Mesendoderm (in vitro differentiated cells): ENCODE measurements around the gene C16orf78.

Experiments
- DNase-seq: peaks from one replicate; pipeline ENCODE4 v3.0.0; 2013
- H2AK5ac ChIP-seq: 2 replicates; pipeline ENCODE4 v1.6.1; 2013; ENCODE audit warnings: low read length, inconsistent platforms
- H2BK120ac ChIP-seq: 2 replicates; pipeline ENCODE4 v1.6.1; 2013; ENCODE audit warnings: low read depth, mild to moderate bottlenecking, low read length, moderate library complexity, mixed read lengths
- H2BK15ac ChIP-seq: replicated peaks from 2 replicates; pipeline ENCODE4 v1.6.1; 2013; ENCODE audit warnings: low read depth, mild to moderate bottlenecking, moderate library complexity
- H2BK5ac ChIP-seq: 2 replicates; pipeline ENCODE4 v1.6.1; 2013; ENCODE audit warnings: low read length, inconsistent platforms
- H3K18ac ChIP-seq: 2 replicates; pipeline ENCODE4 v1.6.1; 2013; ENCODE audit warnings: mild to moderate bottlenecking, low read length, mixed read lengths
- H3K23ac ChIP-seq: one replicate; pipeline ENCODE4 v1.6.1; 2013; ENCODE audit warnings: low read length
- H3K27ac ChIP-seq: 2 replicates; pipeline ENCODE4 v1.5.1; 2013; ENCODE audit warnings: low read depth, mild to moderate bottlenecking, inconsistent platforms, low read length, moderate library complexity
- H3K27me3 ChIP-seq: 2 replicates; pipeline ENCODE4 v1.6.1; 2013; ENCODE audit warnings: low read length, control low read depth, mild to moderate bottlenecking, inconsistent platforms; ENCODE audit not compliant: insufficient read depth, poor library complexity
- H3K36me3 ChIP-seq: 2 replicates; pipeline ENCODE4 v1.6.1; 2013; ENCODE audit warnings: low read length, inconsistent platforms; ENCODE audit not compliant: control insufficient read depth, insufficient read depth
- H3K4ac ChIP-seq: one replicate; pipeline ENCODE4 v1.6.1; 2013; ENCODE audit warnings: low read depth, mild to moderate bottlenecking, low read length, moderate library complexity
- H3K4me1 ChIP-seq: 2 replicates; pipeline ENCODE4 v1.6.1; 2013; ENCODE audit warnings: low read depth, low read length, inconsistent platforms; ENCODE audit not compliant: control insufficient read depth
- H3K4me2 ChIP-seq: 2 replicates; pipeline ENCODE4 v1.6.1; 2013; ENCODE audit warnings: low read length
- H3K4me3 ChIP-seq: 2 replicates; pipeline ENCODE4 v1.5.1; 2013; ENCODE audit warnings: mild to moderate bottlenecking, low read length
- H3K56ac ChIP-seq: one replicate; pipeline ENCODE4 v1.6.1; 2013; ENCODE audit warnings: low read length
- H3K79me1 ChIP-seq: 2 replicates; pipeline ENCODE4 v1.6.1; 2013; ENCODE audit warnings: low read length, inconsistent platforms
- H3K79me2 ChIP-seq: 2 replicates; pipeline ENCODE4 v1.6.1; 2013; ENCODE audit warnings: mild to moderate bottlenecking, low read length; ENCODE audit not compliant: control insufficient read depth, insufficient read depth
- H3K9ac ChIP-seq: 2 replicates; pipeline ENCODE4 v1.6.1; 2013; ENCODE audit warnings: low read length, inconsistent platforms
- H4K5ac ChIP-seq: one replicate; pipeline ENCODE4 v1.6.1; 2013; ENCODE audit warnings: low read length
- H4K8ac ChIP-seq: one replicate; pipeline ENCODE4 v1.6.1; 2013; ENCODE audit warnings: low read depth, mild to moderate bottlenecking, control low read depth, low read length, moderate library complexity
- WGBS: extraction: QIAGEN DNeasy Blood & Tissue Kit; methylation state at CpG from one replicate; pipeline ENCODE4 v1.1.7; 2013; ENCODE audit warnings: low lambda C conversion rate, missing lambda C conversion rate; ENCODE audit not compliant: insufficient coverage; ENCODE audit errors: extremely low coverage; 5-methylcytosine and 5-hydroxymethylcytosine counted together

The C16orf78 gene

DNA sequence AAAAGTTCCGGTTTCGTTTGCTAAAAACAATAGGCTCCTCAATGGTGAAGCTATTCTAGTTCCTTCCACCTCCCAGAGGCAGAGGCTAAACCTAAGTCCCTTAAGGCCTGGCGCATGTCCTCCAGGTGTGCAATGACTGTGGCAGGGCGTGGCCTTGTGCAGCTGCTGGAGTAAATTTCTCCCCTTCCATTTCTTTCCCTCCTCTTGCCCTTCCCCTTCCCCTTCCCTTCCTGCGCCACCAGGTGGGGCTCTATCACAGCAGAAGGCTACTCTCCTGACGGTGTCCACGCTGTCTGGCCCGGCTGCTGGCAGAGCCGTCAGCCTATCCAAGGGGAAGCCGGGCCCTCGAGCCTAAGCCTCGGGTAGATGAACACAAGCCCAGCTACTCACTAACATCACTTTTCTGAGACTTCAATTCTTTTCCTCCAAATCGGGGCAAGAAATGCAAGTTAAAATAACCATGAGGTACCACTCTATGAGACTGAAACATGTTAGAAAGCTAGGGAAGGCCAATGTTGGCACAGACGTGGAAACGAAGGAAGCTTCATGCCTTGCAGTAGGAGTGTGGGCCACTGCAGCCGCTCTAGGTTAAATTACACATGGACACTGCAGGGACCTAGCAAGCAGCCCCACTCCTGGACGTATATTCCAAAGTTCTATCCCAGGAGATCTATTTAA lies 34.4 kb downstream of the C16orf78 start:
- Histone ChIP-seq H3K4me3 (no peak overlapping the region), H2AK5ac (no peak overlapping the region), H4K5ac (no peak overlapping the region), H2BK15ac (no peak overlapping the region), H4K8ac (no peak overlapping the region), H3K23ac (no peak overlapping the region), H3K27me3 (no peaks in the 10 kb centered on the region), H3K18ac (no peak overlapping the region), H3K4ac (no peak overlapping the region), H3K4me1 (no peaks in the 10 kb centered on the region), H3K27ac (no peak overlapping the region), H3K36me3 (no peaks in the 10 kb centered on the region), H3K9ac (no peak overlapping the region), H2BK120ac (no peak overlapping the region), H3K79me1 (no peaks in the 10 kb centered on the region), H3K56ac (no peak overlapping the region), H3K79me2 (no peaks in the 10 kb centered on the region), H3K4me2 (no peak overlapping the region), H2BK5ac (no peak overlapping the region)
- peak; percentile 91 for DNase-seq
- WGBS, result no CpG with 5 or more reads among the region's 17 CpGs

DNA sequence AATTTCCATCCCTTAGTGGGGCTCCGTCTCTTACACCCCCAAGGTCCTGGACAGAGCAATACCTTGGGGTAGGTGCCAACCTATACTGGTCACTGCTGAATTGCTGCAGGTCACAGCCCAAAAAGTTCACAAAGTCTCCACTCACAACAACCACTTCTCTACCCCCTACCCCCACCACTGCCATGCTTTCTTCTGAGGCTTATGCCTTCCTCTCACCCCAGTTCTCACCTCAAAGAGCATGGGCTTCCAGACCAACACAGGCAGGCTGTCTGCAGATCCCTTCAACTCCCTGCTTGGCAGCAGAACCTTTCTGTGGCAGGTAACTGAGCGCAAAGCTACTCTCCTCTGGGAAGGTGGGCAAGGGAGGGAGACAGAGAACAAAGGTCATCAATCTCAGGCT lies 35.5 kb downstream of the C16orf78 start:
- no peak overlapping the region for H4K8ac ChIP-seq
- H3K4me3 ChIP-seq, result no peak overlapping the region
- H3K4me2 ChIP-seq, result no peak overlapping the region
- no peak for DNase-seq
- H3K27ac ChIP-seq, result no peak overlapping the region
- H2BK15ac ChIP-seq, result no peak overlapping the region
- H3K79me1 ChIP-seq, result no peaks in the 10 kb centered on the region
- H3K79me2 ChIP-seq, result no peaks in the 10 kb centered on the region
- no peak overlapping the region for H2AK5ac ChIP-seq
- no peak overlapping the region for H3K18ac ChIP-seq
- no peak overlapping the region for H3K23ac ChIP-seq
- H3K36me3 ChIP-seq, result no peaks in the 10 kb centered on the region
- no peak overlapping the region for H3K56ac ChIP-seq
- H3K4me1 ChIP-seq, result no peaks in the 10 kb centered on the region
- WGBS, result no CpG with 5 or more reads among the region's 2 CpGs
- H4K5ac ChIP-seq, result no peak overlapping the region
- H2BK5ac ChIP-seq, result no peak overlapping the region
- H3K9ac ChIP-seq, result no peak overlapping the region
- H3K4ac ChIP-seq, result no peak overlapping the region
- H3K27me3 ChIP-seq, result no peaks in the 10 kb centered on the region
- no peak overlapping the region for H2BK120ac ChIP-seq

DNA sequence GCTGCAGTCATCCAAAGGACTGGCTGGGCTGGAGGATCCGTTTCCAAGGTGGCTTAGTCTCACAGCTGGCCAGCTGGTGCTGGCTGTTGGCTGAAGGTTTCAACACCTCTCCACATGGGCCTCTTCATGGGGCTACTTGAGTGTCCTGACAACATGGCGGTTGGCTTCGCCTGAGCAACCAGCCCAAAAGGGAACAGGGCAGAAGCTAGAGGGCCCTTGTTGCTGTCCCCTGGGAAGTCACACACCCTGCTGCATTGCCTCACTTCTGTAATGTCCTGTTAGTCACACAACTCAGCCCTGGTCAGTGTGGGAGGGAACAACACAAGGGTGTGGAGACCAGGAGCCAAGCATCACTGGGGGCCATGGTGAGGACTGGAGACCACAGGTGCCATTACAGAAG lies 36.6 kb downstream of the C16orf78 start:
- no peak for DNase-seq
- no peaks in the 10 kb centered on the region for H3K36me3 ChIP-seq
- H2BK120ac ChIP-seq, result no peak overlapping the region
- no peak overlapping the region for H2BK5ac ChIP-seq
- no peak overlapping the region for H2BK15ac ChIP-seq
- no peak overlapping the region for H3K4ac ChIP-seq
- no CpG with 5 or more reads among the region's 3 CpGs for WGBS
- H3K56ac ChIP-seq, result no peak overlapping the region
- no peak overlapping the region for H4K5ac ChIP-seq
- no peaks in the 10 kb centered on the region for H3K4me1 ChIP-seq
- no peak overlapping the region for H3K23ac ChIP-seq
- H3K79me2 ChIP-seq, result no peaks in the 10 kb centered on the region
- H3K18ac ChIP-seq, result no peak overlapping the region
- H2AK5ac ChIP-seq, result no peak overlapping the region
- H3K4me2 ChIP-seq, result no peak overlapping the region
- H3K27ac ChIP-seq, result no peak overlapping the region
- H3K27me3 ChIP-seq, result no peaks in the 10 kb centered on the region
- H3K4me3 ChIP-seq, result no peak overlapping the region
- H4K8ac ChIP-seq, result no peak overlapping the region
- no peak overlapping the region for H3K9ac ChIP-seq
- no peaks in the 10 kb centered on the region for H3K79me1 ChIP-seq

DNA sequence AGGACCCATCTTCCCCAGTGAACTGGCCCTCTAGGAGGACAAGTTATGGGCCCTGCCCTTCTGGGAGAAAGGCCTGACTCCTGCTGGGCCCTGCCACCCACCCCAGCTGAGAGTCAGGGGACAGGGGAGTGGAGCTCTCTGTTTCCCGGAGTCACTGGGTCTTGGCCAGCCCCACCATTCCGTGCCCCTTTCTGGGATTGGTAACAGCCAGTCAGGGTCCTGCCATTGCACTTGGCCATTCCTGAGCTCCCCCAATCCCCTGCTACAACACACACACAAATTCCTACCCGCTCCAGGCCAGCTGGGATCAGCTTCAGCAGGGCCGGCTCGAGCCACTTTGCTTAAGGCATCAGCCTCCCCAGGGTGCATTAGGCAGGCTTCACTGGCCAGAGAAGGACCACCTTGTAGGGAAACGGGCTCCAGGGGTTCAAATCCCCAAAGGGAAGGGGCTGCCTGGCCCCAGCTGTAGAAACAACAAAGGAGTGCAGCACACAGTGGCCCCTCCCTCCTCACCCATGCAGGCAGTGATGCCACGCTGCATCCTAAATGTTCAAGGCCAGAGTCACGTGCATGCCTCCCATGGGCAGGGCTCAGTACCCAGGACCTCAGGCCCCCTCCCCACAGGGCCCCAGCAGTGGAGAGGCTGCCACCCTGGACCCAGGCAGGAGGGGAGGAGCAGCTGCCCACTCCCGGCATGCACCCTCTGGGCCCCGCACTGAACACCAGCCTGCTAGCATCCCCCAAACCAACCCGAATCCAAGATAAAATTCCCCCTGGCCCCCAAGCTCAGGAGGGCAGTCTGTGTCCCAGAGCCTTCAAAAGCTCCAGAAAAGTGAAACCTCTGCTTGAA lies 37.7 kb downstream of the C16orf78 start:
- no peak overlapping the region for H4K8ac ChIP-seq
- H2BK15ac ChIP-seq, result no peak overlapping the region
- H3K4me3 ChIP-seq, result no peak overlapping the region
- no peak overlapping the region for H3K23ac ChIP-seq
- H3K18ac ChIP-seq, result no peak overlapping the region
- H2BK5ac ChIP-seq, result no peak overlapping the region
- H4K5ac ChIP-seq, result no peak overlapping the region
- H3K4me1 ChIP-seq, result no peaks in the 10 kb centered on the region
- H3K56ac ChIP-seq, result no peak overlapping the region
- no peak overlapping the region for H3K27ac ChIP-seq
- no peak overlapping the region for H3K4me2 ChIP-seq
- H2BK120ac ChIP-seq, result no peak overlapping the region
- no peaks in the 10 kb centered on the region for H3K27me3 ChIP-seq
- no CpG with 5 or more reads among the region's 11 CpGs for WGBS
- no peak overlapping the region for H3K4ac ChIP-seq
- no peak overlapping the region for H3K9ac ChIP-seq
- no peak overlapping the region for H2AK5ac ChIP-seq
- no peaks in the 10 kb centered on the region for H3K36me3 ChIP-seq
- no peak for DNase-seq
- no peaks in the 10 kb centered on the region for H3K79me1 ChIP-seq
- H3K79me2 ChIP-seq, result no peaks in the 10 kb centered on the region

DNA sequence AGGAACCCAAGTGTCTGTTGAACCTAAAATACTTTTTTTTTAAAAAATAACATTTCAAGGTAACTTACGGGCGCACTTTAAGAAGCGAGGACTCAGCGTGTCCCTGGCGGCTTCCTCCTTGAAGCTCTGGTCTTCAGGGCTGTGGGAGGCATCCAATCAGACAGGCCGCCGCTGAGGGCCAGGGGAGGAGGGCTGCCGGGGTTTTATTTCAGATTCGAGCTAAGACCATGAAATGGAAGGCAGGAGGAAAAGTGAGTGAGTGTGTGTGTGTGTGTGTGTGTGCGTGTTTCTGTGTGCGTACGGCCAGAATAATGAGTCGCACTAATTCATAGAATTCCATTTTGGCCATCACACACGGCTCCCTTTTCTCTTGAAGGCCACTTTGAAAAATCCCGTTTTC lies 41.1 kb downstream of the C16orf78 start:
- Histone ChIP-seq H4K8ac (no peak overlapping the region), H3K79me1 (no peaks in the 10 kb centered on the region), H2AK5ac (no peak overlapping the region), H3K4me1 (no peaks in the 10 kb centered on the region), H3K36me3 (no peaks in the 10 kb centered on the region), H3K56ac (no peak overlapping the region), H3K4ac (no peak overlapping the region), H3K79me2 (no peaks in the 10 kb centered on the region), H3K4me2 (no peak overlapping the region), H3K23ac (no peak overlapping the region), H2BK15ac (no peak overlapping the region), H3K9ac (no peak overlapping the region), H4K5ac (no peak overlapping the region), H2BK120ac (no peak overlapping the region), H2BK5ac (no peak overlapping the region), H3K18ac (no peak overlapping the region), H3K27ac (no peak overlapping the region), H3K27me3 (no peaks in the 10 kb centered on the region), H3K4me3 (no peak overlapping the region)
- no CpG with 5 or more reads among the region's 15 CpGs for WGBS
- no peak for DNase-seq
